GM23248 (cell line): ENCODE results near the gene GRID2. TPM values are rescaled to one million over a fixed set of nuclear protein-coding genes. Genes with fewer than 3 reads are reported as not detected.

Experiments
- DNase-seq: peaks from one replicate; pipeline ENCODE4 v3.0.0-alpha.2; 2015
- H2AFZ ChIP-seq: fragments of 200-600 bp; sonication (generic); 2 replicates; pipeline ENCODE4 v1.6.1; 2016; ENCODE audit warnings: antibody characterized with exemption
- H3F3A ChIP-seq: fragments of 200-600 bp; sonication (generic); 2 replicates; pipeline ENCODE4 v1.6.1; 2016; ENCODE audit warnings: mild to moderate bottlenecking, antibody characterized with exemption, mixed run types; ENCODE audit not compliant: insufficient read depth
- H3K27ac ChIP-seq: fragments of 200-600 bp; sonication (generic); 2 replicates; pipeline ENCODE4 v1.5.1; 2016; ENCODE audit warnings: mild to moderate bottlenecking
- H3K27me3 ChIP-seq: fragments of 200-600 bp; sonication (generic); replicated peaks from 2 replicates; pipeline ENCODE4 v1.6.1; 2016; ENCODE audit warnings: mild to moderate bottlenecking; ENCODE audit not compliant: insufficient read depth
- H3K36me3 ChIP-seq: fragments of 200-600 bp; sonication (generic); 2 replicates; pipeline ENCODE4 v1.6.1; 2016; ENCODE audit warnings: low read depth, mild to moderate bottlenecking
- H3K4me1 ChIP-seq: fragments of 200-600 bp; sonication (generic); 2 replicates; pipeline ENCODE4 v1.6.1; 2016; ENCODE audit warnings: mild to moderate bottlenecking; ENCODE audit not compliant: insufficient read depth
- H3K4me2 ChIP-seq: fragments of 200-600 bp; sonication (generic); one replicate; pipeline ENCODE4 v1.6.1; 2016; ENCODE audit warnings: mild to moderate bottlenecking; ENCODE audit not compliant: unreplicated experiment
- H3K4me3 ChIP-seq: fragments of 200-600 bp; sonication (generic); 2 replicates; pipeline ENCODE4 v1.5.1; 2016; ENCODE audit warnings: mild to moderate bottlenecking
- H3K79me2 ChIP-seq: fragments of 200-600 bp; sonication (generic); 2 replicates; pipeline ENCODE4 v1.6.1; 2016; ENCODE audit warnings: mild to moderate bottlenecking; ENCODE audit not compliant: insufficient read depth
- H3K9ac ChIP-seq: fragments of 200-600 bp; sonication (generic); 2 replicates; pipeline ENCODE4 v1.6.1; 2016; ENCODE audit warnings: mild to moderate bottlenecking
- H3K9me2 ChIP-seq: fragments of 200-600 bp; sonication (generic); 2 replicates; pipeline ENCODE4 v1.6.1; 2016; ENCODE audit warnings: mixed run types, mild to moderate bottlenecking, moderate library complexity; ENCODE audit not compliant: insufficient read depth
- H3K9me3 ChIP-seq: fragments of 200-600 bp; sonication (generic); one replicate; pipeline ENCODE4 v1.6.1; 2017; ENCODE audit warnings: low read depth
- H4K20me1 ChIP-seq: fragments of 200-600 bp; sonication (generic); 2 replicates; pipeline ENCODE4 v1.6.0; 2016; ENCODE audit not compliant: insufficient read depth
- EZH2 ChIP-seq: fragments of 200-600 bp; sonication (generic); IDR thresholded peaks from 2 replicates; pipeline ENCODE4 v1.6.1; 2018; ENCODE audit warnings: antibody characterized with exemption, mild to moderate bottlenecking; ENCODE audit not compliant: insufficient read depth, poor library complexity, severe bottlenecking
- EZH2phosphoT487 ChIP-seq: fragments of 200-600 bp; sonication (generic); IDR thresholded peaks from 2 replicates; pipeline ENCODE4 v1.6.1; 2018; ENCODE audit warnings: antibody characterized with exemption, moderate library complexity, mild to moderate bottlenecking, low read depth; ENCODE audit not compliant: insufficient read depth
- WGBS, 2 experiments: methylation state at CpG; one replicate each; pipeline ENCODE4 v1.1.6; 2015 to 2017; ENCODE audit warnings: low lambda C conversion rate in 2 of 2, low coverage in 1 of 2; ENCODE audit errors: missing lambda C conversion rate in 2 of 2; 5-methylcytosine and 5-hydroxymethylcytosine counted together
- in situ Hi-C: fragments of 300-500 bp; cut with MboI; formaldehyde crosslinking; loops from 2 replicates; pipeline ENCODE4 v1.15.0; 2020
- polyA plus RNA-seq: library from polyadenylated mRNA; unstranded; fragments of >200 nt; fragmentation: Nextera tagmentation; extraction: Ambion mirVana; gene quantifications from 2 replicates; pipeline ENCODE4 v1.2.1, GENCODE V29; 2016
- total RNA-seq: library from RNA; depleted of rRNA; stranded (reverse); fragments of >200 nt; shearing (Covaris generic); gene quantifications from 2 replicates; pipeline ENCODE4 v1.2.3, GENCODE V29; 2014

Gene GRID2
- total and polyA plus RNA-seq, 2 experiments from 2014 or later = not detected

DNA sequence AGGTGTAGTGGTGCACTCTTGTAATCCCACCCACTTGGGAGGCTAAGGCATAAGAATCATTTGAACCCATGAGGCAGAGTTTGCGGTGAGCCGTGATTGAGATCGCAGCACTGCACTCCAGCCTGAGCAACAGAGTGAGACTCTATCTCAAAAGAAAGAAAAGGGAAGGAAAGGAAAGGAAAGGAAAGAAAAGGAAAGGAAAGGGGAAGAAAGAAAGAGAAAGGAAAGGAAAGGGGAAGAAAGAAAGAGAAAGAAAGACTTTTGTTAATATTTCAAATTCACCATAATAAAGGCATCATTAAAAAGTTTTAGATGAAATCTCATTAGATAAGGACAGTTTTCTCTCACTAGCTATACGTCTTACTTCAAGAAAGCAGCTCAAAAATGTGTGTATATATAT lies 864.3 kb downstream of the GRID2 start:
- TF ChIP-seq EZH2phosphoT487 (no peak), EZH2 (no peak)
- Histone ChIP-seq H3K27me3 (no peaks in the 10 kb centered on the region), H4K20me1 (no peaks in the 10 kb centered on the region), H3K9me2 (no peaks in the 10 kb centered on the region), H3K36me3 (no peaks in the 10 kb centered on the region), H3K4me2 (no peak overlapping the region), H3K4me3 (no peak overlapping the region), H3K9me3 (no peaks in the 10 kb centered on the region), H3K79me2 (no peaks in the 10 kb centered on the region), H3K9ac (no peak overlapping the region), H3K4me1 (no peaks in the 10 kb centered on the region), H3F3A (no peaks in the 10 kb centered on the region), H2AFZ (no peak overlapping the region), H3K27ac (no peak overlapping the region)
- 62 to 64% methylated on average over 4 of the region's 4 CpGs for WGBS, 2 experiments
- DNase-seq = no peak
- in situ Hi-C loops = no loop called here

- H3K9me3 ChIP-seq = no peaks in the 10 kb centered on the region
- WGBS, 2 experiments = 70 to 75% methylated on average over 6 of the region's 6 CpGs
- H4K20me1 ChIP-seq = no peaks in the 10 kb centered on the region
- no peak for DNase-seq
- no peaks in the 10 kb centered on the region for H3K27me3 ChIP-seq
- H3K4me1 ChIP-seq = no peaks in the 10 kb centered on the region
- in situ Hi-C loops = no loop called here
- no peaks in the 10 kb centered on the region for H3K36me3 ChIP-seq
- H3K9ac ChIP-seq = no peak overlapping the region
- no peak overlapping the region for H3K4me2 ChIP-seq
- H3K9me2 ChIP-seq = no peaks in the 10 kb centered on the region
- H3F3A ChIP-seq = no peaks in the 10 kb centered on the region
- H3K27ac ChIP-seq = no peak overlapping the region
- H3K79me2 ChIP-seq = no peaks in the 10 kb centered on the region
- H2AFZ ChIP-seq = no peak overlapping the region
- TF ChIP-seq EZH2phosphoT487 (no peak), EZH2 (no peak)
- H3K4me3 ChIP-seq = no peak overlapping the region
Measured at GRCh38 chr4:93169966-93170365, 866.2 kb downstream of the GRID2 start.

- in situ Hi-C loops = no loop called here
- 0 to 5% methylated on average over 1 of the region's 1 CpG for WGBS, 2 experiments
Measured at GRCh38 chr4:93174598-93174997, 870.8 kb downstream of the GRID2 start.

GRCh38 chr4:93178279-93178678 lies 874.5 kb downstream of the GRID2 start:
- DNase-seq = no peak
- no peak overlapping the region for H3K4me2 ChIP-seq
- 19 to 22% methylated on average over 2 of the region's 2 CpGs for WGBS, 2 experiments
- no peak overlapping the region for H3K27ac ChIP-seq
- no peak overlapping the region for H2AFZ ChIP-seq
- no peak overlapping the region for H3K9ac ChIP-seq
- no peaks in the 10 kb centered on the region for H3K4me1 ChIP-seq
- H3K9me2 ChIP-seq = no peaks in the 10 kb centered on the region
- H3K36me3 ChIP-seq = no peaks in the 10 kb centered on the region
- no peaks in the 10 kb centered on the region for H3F3A ChIP-seq
- H3K4me3 ChIP-seq = no peak overlapping the region
- no peak for TF ChIP-seq EZH2phosphoT487
- in situ Hi-C loops = no loop called here
- H3K9me3 ChIP-seq = no peaks in the 10 kb centered on the region
- H3K27me3 ChIP-seq = no peaks in the 10 kb centered on the region
- no peaks in the 10 kb centered on the region for H4K20me1 ChIP-seq
- no peaks in the 10 kb centered on the region for H3K79me2 ChIP-seq

More at GRCh38 chr4:93174598-93174997, 870.8 kb downstream of the GRID2 start:
- Histone ChIP-seq H3K9ac (no peak overlapping the region), H3K9me3 (no peaks in the 10 kb centered on the region), H3K36me3 (no peaks in the 10 kb centered on the region), H4K20me1 (no peaks in the 10 kb centered on the region), H3F3A (no peaks in the 10 kb centered on the region), H3K27me3 (no peaks in the 10 kb centered on the region), H3K27ac (no peak overlapping the region), H3K9me2 (no peaks in the 10 kb centered on the region), H2AFZ (no peak overlapping the region), H3K4me3 (no peak overlapping the region), H3K4me2 (no peak overlapping the region), H3K4me1 (no peaks in the 10 kb centered on the region), H3K79me2 (no peaks in the 10 kb centered on the region)
- no peak for DNase-seq
- TF ChIP-seq EZH2phosphoT487 = no peak
- TF ChIP-seq EZH2 = no peak

DNA sequence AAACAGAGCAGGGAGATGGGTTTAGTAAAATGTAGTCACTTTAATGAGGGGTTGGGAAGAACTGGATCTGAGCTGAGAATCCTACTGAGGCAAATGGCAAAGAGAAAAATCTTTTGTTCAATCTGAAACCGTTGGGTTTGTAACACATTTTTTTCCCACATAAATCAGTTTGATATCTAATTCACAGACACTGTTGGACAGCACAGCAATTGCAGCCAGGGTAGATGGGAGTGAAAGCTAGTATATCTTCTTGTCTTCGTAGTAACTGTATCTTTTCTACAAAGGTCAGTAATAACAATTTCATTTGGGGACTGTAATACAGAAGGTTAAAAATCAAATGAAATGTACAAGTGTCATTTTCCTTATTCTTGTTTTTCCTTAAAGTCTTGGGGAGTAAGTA lies 875.3 kb downstream of the GRID2 start:
- H2AFZ ChIP-seq = no peak overlapping the region
- WGBS, 2 experiments = 8 to 9% methylated on average over 2 of the region's 2 CpGs
- in situ Hi-C loops = no loop called here
- H3K36me3 ChIP-seq = no peaks in the 10 kb centered on the region
- no peaks in the 10 kb centered on the region for H3K9me2 ChIP-seq
- no peaks in the 10 kb centered on the region for H4K20me1 ChIP-seq
- H3K4me3 ChIP-seq = no peak overlapping the region
- no peak for DNase-seq
- TF ChIP-seq EZH2 (no peak), EZH2phosphoT487 (no peak)
- no peaks in the 10 kb centered on the region for H3K79me2 ChIP-seq
- no peak overlapping the region for H3K4me2 ChIP-seq
- H3K27ac ChIP-seq = no peak overlapping the region
- H3K9ac ChIP-seq = no peak overlapping the region
- H3K4me1 ChIP-seq = no peaks in the 10 kb centered on the region
- no peaks in the 10 kb centered on the region for H3F3A ChIP-seq
- H3K9me3 ChIP-seq = no peaks in the 10 kb centered on the region
- no peaks in the 10 kb centered on the region for H3K27me3 ChIP-seq
